GM21619 (cell line): ENCODE results near the gene LRRC23.
"Not testable (repeated sequence)": the region's sequence is repeated elsewhere in the genome, so short reads cannot be mapped to it uniquely, and the experiment has no call there.

Experiments used
- ATAC-seq: cut with Tn5 transposase; IDR thresholded peaks from one replicate; pipeline ENCODE4 v1.9.1; 2021; ENCODE audit not compliant: unreplicated experiment

Gene LRRC23

GRCh38 chr12:6872073-6873048, 32.3 kb upstream of the LRRC23 start:
- peak; percentile 25 for ATAC-seq

- ATAC-seq = peak; percentile 66
Measured at GRCh38 chr12:6873094-6874014, 31.3 kb upstream of the LRRC23 start, which contains the start of gene SPSB2. Gene SPSB2, minus strand, starts transcription at chr12:6873303. Its CDS starts 402 bp downstream, at chr12:6872901.

- ATAC-seq = not testable (repeated sequence)
Measured at GRCh38 chr12:6874015-6874368, 30.6 kb upstream of the LRRC23 start.

DNA sequence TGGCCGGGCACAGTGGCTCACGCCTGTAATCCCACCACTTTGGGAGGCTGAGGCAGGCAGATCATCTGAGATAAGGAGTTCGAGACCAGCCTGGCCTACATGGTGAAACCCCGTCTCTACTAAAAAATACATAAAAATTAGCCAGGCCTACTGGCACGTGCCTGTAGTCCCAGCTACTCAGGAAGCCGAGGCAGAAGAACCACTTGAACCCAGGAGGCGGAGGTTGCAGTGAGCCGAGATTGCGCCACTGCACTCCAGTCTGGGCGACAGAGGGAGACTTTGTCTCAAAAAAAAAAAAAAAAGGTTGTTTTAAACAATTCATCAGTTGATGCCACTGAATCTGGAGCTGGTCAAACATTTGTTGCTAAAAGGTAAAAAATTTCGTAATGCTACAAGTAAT, 24.8 kb upstream of the LRRC23 start:
- not testable (repeated sequence) for ATAC-seq

DNA sequence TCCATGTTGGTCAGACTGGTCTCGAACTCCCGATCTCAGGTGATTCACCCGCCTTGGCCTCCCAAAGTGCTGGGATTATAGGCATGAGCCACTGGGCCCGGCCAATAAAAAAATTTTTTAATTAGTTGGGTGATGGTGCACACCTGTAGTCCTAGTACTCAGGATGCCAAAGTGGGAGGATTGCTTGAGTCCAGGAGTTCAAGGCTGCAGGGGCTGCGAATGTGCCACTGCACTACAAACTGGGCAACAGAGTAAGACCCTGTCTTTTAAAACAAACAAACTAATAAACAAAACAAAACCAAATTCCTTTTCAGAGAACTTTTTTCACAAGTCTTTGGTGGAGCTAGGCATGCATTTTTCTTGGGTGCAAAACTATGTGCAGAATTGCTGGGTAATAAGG, 21.4 kb upstream of the LRRC23 start:
- no peak for ATAC-seq

- no peak for ATAC-seq
Measured at GRCh38 chr12:6883683-6884082, 20.9 kb upstream of the LRRC23 start.

DNA sequence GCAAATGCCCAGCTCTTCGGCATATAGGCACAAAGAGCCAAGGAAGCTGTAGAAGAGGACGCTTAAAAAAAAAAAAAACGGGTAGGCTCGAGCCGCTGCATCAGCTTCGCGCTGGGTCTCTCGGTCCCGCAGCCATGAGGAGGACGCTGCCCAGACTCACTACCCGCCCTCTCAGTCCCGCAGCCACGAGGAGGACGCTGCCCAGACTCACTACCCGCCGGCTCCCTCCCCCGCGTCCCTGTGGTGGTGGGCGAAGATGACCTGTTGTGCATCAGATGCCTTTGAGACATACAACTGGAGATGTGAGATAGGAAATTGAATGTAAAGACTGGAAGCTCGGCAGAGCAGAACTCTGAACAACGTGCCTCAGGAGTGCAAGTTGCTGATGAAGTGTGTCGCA, 20.1 kb upstream of the LRRC23 start:
- ATAC-seq = no peak

DNA sequence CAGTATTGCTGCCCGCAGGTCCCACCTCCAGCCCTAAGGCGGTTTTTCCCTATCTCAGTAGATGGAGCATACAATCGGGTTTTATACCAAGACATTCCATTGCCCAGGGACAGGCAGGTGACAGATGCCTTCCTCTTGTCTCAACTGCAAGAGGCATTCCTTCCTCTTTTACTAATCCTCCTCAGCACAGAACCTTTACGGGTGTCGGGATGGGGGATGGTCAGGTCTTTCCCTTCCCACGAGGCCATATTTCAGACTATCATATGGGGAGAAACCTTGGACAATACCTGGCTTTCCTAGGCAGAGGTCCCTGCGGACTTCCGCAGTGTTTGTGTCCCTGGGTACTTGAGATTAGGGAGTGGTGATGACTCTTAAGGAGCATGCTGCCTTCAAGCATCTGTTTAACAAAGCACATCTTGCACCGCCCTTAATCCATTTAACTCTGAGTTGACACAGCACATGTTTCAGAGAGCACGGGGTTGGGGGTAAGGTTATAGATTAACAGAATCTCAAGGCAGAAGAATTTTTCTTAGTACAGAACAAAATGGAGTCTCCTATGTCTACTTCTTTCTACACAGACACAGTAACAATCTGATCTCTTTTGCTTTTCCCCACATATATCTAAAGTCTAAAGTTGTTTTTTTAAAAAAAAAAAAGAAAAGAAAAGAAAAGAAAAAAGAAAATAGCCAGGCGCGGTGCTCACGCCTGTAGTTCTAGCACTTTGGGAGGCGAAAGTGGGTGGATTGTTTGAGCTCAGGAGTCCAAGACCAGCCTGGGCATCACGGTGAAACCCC, 18.2 kb upstream of the LRRC23 start:
- ATAC-seq = not testable (repeated sequence)

DNA sequence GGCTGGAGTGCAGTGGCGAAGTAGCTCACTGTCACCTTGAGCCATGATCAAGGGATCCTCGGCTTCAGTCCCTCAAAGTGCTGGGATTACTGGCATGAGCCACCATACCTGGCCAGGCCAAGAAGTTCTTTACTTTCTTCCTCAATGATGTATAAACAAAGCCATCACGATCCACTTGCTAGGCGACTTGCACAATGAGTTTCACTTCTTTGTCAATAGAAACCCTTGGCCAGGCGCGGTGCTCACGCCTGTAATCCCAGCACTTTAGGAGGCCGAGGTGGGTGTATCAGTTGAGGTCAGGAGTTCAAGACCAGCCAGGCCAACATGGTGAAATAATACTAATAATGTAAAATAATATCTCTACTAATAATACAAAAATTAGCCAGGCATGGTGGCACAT, 17.2 kb upstream of the LRRC23 start:
- no peak for ATAC-seq

- no peak for ATAC-seq
Measured at GRCh38 chr12:6888360-6888759, 16.3 kb upstream of the LRRC23 start.

DNA sequence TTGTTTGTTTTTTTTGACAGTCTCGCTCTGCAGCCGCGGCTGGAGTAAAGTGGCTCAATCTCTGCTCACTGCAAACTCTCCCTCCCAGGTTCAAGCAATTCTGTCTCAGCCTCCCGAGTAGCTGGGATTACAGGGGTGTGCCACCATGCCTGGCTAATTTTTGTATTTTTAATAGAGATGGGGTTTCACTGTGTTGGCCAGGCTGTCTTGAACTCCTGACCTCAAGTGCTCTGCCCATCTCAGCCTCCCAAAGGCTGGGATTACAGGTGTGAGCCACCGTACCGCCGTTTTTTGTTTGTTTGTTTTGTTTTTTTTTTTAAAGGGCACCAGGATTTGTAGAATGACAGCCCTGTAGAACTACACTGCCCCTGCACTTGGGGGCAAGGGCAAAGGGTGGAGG, 15.8 kb upstream of the LRRC23 start:
- ATAC-seq = not testable (repeated sequence)

GRCh38 chr12:6889775-6890573, 14.6 kb upstream of the LRRC23 start:
- not testable (repeated sequence) for ATAC-seq

GRCh38 chr12:6890789-6891645, 13.6 kb upstream of the LRRC23 start:
- ATAC-seq = peak; percentile 94

GRCh38 chr12:6891646-6892001, 13.0 kb upstream of the LRRC23 start:
- ATAC-seq = no peak

DNA sequence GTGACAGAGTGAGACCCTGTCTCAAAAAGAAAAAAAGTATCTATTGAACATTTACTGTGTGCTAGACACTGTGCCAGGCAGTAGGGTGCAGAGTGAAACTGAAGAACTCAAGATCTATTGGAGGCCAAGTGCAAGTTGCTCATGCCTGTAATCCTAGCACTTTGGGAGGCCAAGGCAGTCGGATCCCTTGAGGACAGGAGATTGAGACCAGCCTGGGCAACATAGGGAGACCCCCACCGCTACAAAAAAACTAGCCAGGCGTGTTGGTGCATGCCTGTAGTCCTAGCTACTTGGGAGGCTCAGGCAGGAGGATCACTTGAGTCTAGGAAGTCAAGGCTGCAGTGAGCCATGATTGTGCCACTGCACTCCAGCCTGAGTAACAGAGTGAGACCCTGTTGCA, 11.9 kb upstream of the LRRC23 start:
- not testable (repeated sequence) for ATAC-seq

DNA sequence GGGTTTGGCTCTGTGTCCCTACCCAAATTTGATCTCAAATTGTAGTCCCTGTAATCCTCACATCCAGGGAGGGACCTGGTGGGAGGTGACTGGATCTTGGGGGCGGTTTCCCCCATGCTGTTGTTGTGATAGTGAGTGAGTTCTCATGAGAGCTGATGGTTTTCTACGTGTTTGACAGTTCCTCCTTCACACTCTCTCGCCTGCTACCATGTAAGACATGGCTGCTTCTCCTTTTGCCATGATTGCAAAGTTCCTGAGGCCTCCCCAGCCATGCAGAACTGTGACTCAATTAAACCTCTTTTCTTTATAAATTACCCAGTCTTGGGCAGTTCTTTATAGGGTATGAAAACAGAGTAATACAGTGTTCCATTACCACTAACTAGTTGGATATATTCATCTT, 10.3 kb upstream of the LRRC23 start:
- ATAC-seq = no peak

DNA sequence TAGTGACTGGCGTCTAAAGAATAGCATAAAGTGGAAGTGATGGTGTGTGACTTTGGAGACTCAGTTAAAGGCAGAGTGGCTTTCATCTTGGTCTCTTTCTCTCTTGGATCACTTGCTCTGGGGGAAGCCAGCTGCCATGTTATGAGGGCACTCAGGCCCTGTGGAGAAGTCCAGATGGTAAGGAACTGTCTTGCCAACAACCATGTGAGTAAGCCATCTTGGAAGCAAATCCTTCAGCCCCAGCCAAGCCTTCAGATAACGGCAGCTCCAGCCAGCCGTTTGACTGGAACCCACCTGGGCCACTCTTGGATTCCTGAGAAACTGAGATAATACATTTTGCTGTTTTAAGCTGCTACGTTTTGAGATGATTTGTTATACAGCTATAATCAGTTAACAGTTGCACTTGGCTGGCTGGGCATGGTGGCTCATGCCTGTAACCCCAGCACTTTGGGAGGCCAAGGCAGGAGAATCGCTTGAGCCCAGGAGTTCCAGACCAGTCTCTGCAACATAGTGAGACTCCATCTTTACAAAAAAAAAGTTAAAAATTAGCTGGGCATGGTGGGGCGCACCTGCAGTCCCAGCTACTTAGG, 7.7 kb upstream of the LRRC23 start:
- ATAC-seq = no peak

GRCh38 chr12:6899427-6899826, 5.2 kb upstream of the LRRC23 start:
- no peak for ATAC-seq
